Trophoblast cell (in vitro differentiated cells and primary cell): ENCODE data around the gene ZC3H18.

ENCODE experiments used
- DNase-seq, 2 donors: peaks; one replicate each; pipeline ENCODE4 v3.0.0-alpha.2; 2016
- H2AFZ ChIP-seq: 2 replicates; pipeline ENCODE4 v1.6.1; 2013; ENCODE audit warnings: low read length, moderate library complexity, mild to moderate bottlenecking; ENCODE audit not compliant: insufficient read depth, poor library complexity
- H2AK5ac ChIP-seq: 2 replicates; pipeline ENCODE4 v1.6.1; 2013; ENCODE audit warnings: mild to moderate bottlenecking, low read length
- H2BK120ac ChIP-seq: 2 replicates; pipeline ENCODE4 v1.6.1; 2013; ENCODE audit warnings: low read length, mild to moderate bottlenecking, moderate library complexity; ENCODE audit not compliant: insufficient read depth, poor library complexity
- H2BK12ac ChIP-seq: 2 replicates; pipeline ENCODE4 v1.6.1; 2013; ENCODE audit warnings: mild to moderate bottlenecking, low read length, moderate library complexity
- H2BK5ac ChIP-seq: 2 replicates; pipeline ENCODE4 v1.6.1; 2013; ENCODE audit warnings: low read length, low read depth, moderate library complexity, mild to moderate bottlenecking; ENCODE audit not compliant: poor library complexity
- H3K14ac ChIP-seq: 2 replicates; pipeline ENCODE4 v1.6.1; 2013; ENCODE audit warnings: mild to moderate bottlenecking, low read length
- H3K18ac ChIP-seq: 2 replicates; pipeline ENCODE4 v1.6.1; 2013; ENCODE audit warnings: mild to moderate bottlenecking, low read length
- H3K23ac ChIP-seq: 2 replicates; pipeline ENCODE4 v1.6.1; 2013; ENCODE audit warnings: low read length
- H3K27ac ChIP-seq: 2 replicates; pipeline ENCODE4 v1.5.1; 2013; ENCODE audit warnings: low read depth, mild to moderate bottlenecking, inconsistent platforms, low read length, moderate library complexity
- H3K27me3 ChIP-seq: 2 replicates; pipeline ENCODE4 v1.6.1; 2013; ENCODE audit warnings: inconsistent platforms, mild to moderate bottlenecking, low read length, moderate library complexity; ENCODE audit not compliant: insufficient read depth
- H3K36me3 ChIP-seq, 2 experiments: 1 replicate in 1 of 2; 2 replicates in 1 of 2; pipeline ENCODE4 v1.6.1; 2013; ENCODE audit warnings: low read length in 2 of 2, mild to moderate bottlenecking in 2 of 2, moderate library complexity in 1 of 2; ENCODE audit not compliant: insufficient read depth in 2 of 2, control insufficient read depth in 1 of 2
- H3K4ac ChIP-seq: 2 replicates; pipeline ENCODE4 v1.6.1; 2013; ENCODE audit warnings: low read depth, mild to moderate bottlenecking, low read length, moderate library complexity
- H3K4me1 ChIP-seq, 2 experiments: 1 replicate in 1 of 2; 2 replicates in 1 of 2; pipeline ENCODE4 v1.6.1; 2013; ENCODE audit warnings: low read length in 2 of 2, mild to moderate bottlenecking in 2 of 2, moderate library complexity in 1 of 2; ENCODE audit not compliant: insufficient read depth in 2 of 2, control insufficient read depth in 1 of 2
- H3K4me2 ChIP-seq: 2 replicates; pipeline ENCODE4 v1.6.1; 2013; ENCODE audit warnings: inconsistent platforms, mild to moderate bottlenecking, low read length, moderate library complexity
- H3K4me3 ChIP-seq: 2 replicates; pipeline ENCODE4 v1.5.1; 2013; ENCODE audit warnings: mild to moderate bottlenecking, low read depth, low read length, inconsistent platforms
- H3K79me1 ChIP-seq: one replicate; pipeline ENCODE4 v1.6.1; 2013; ENCODE audit warnings: low read length
- H3K79me2 ChIP-seq: 2 replicates; pipeline ENCODE4 v1.6.1; 2013; ENCODE audit warnings: low read length, mild to moderate bottlenecking; ENCODE audit not compliant: control insufficient read depth, insufficient read depth, poor library complexity
- H3K9ac ChIP-seq: 2 replicates; pipeline ENCODE4 v1.6.1; 2013; ENCODE audit warnings: mild to moderate bottlenecking, low read length
- H3K9me3 ChIP-seq: 2 replicates; pipeline ENCODE4 v1.6.1; 2013; ENCODE audit warnings: low read depth, mild to moderate bottlenecking, control low read depth, inconsistent platforms, low read length; ENCODE audit not compliant: insufficient read depth
- H4K12ac ChIP-seq: 2 replicates; pipeline ENCODE4 v1.6.1; 2013; ENCODE audit warnings: low read depth, mild to moderate bottlenecking, low read length, moderate library complexity
- H4K8ac ChIP-seq: 2 replicates; pipeline ENCODE4 v1.6.1; 2013; ENCODE audit warnings: low read depth, mild to moderate bottlenecking, low read length, moderate library complexity
- H4K91ac ChIP-seq: one replicate; pipeline ENCODE4 v1.6.1; 2013; ENCODE audit warnings: low read depth, mild to moderate bottlenecking, low read length, moderate library complexity
- WGBS: extraction: QIAGEN DNeasy Blood & Tissue Kit; methylation state at CpG from one replicate; pipeline ENCODE4 v1.1.7; 2013; ENCODE audit warnings: missing lambda C conversion rate; ENCODE audit not compliant: insufficient read length, insufficient coverage; ENCODE audit errors: extremely low coverage; 5-methylcytosine and 5-hydroxymethylcytosine counted together

The ZC3H18 gene

DNA sequence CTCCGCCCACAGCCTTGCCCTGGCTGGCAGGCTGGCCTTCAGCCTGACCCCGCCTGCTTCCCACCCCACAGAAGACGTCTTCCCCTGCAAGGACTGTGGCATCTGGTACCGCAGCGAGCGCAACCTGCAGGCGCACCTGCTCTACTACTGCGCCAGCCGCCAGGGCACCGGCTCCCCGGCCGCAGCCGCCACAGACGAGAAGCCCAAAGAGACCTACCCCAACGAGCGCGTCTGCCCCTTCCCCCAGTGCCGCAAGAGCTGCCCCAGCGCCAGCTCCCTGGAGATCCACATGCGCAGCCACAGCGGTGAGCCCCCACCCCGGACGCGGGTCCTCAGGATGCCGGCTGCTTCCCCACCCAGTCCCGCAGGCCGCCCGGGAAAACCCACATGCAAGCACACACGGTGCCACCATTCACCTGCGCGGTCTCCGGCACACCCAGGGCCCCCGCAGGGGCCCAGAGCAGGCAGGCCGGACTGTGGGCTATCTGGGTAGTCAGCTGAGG lies 38.2 kb upstream of the ZC3H18 start:
- no peak overlapping the region for H3K18ac ChIP-seq
- H4K91ac ChIP-seq: no peak overlapping the region
- peaks cover 15 to 16% of the 10 kb centered on the region in 2 experiments for H3K36me3 ChIP-seq
- no peak overlapping the region for H4K8ac ChIP-seq
- H3K4me3 ChIP-seq: no peak overlapping the region
- peaks cover 2% of the 10 kb centered on the region for H3K9me3 ChIP-seq
- H3K27me3 ChIP-seq: no peaks in the 10 kb centered on the region
- no peak overlapping the region for H2AFZ ChIP-seq
- H3K23ac ChIP-seq: no peak overlapping the region
- no CpG with 5 or more reads among the region's 34 CpGs for WGBS
- no peak overlapping the region for H2BK12ac ChIP-seq
- no peak overlapping the region for H2BK5ac ChIP-seq
- H3K9ac ChIP-seq: no peak overlapping the region
- peaks cover 8% of the 10 kb centered on the region for H3K79me1 ChIP-seq
- H4K12ac ChIP-seq: no peak overlapping the region
- H3K4me2 ChIP-seq: no peak overlapping the region
- DNase-seq: no peak
- H3K79me2 ChIP-seq: peaks cover 4% of the 10 kb centered on the region
- no peak overlapping the region for H3K14ac ChIP-seq
- no peak overlapping the region for H2AK5ac ChIP-seq
- no peak overlapping the region for H3K27ac ChIP-seq
- H2BK120ac ChIP-seq: no peak overlapping the region
- no peak overlapping the region for H3K4ac ChIP-seq
- H3K4me1 ChIP-seq: peaks cover 8 to 14% of the 10 kb centered on the region in 2 experiments

DNA sequence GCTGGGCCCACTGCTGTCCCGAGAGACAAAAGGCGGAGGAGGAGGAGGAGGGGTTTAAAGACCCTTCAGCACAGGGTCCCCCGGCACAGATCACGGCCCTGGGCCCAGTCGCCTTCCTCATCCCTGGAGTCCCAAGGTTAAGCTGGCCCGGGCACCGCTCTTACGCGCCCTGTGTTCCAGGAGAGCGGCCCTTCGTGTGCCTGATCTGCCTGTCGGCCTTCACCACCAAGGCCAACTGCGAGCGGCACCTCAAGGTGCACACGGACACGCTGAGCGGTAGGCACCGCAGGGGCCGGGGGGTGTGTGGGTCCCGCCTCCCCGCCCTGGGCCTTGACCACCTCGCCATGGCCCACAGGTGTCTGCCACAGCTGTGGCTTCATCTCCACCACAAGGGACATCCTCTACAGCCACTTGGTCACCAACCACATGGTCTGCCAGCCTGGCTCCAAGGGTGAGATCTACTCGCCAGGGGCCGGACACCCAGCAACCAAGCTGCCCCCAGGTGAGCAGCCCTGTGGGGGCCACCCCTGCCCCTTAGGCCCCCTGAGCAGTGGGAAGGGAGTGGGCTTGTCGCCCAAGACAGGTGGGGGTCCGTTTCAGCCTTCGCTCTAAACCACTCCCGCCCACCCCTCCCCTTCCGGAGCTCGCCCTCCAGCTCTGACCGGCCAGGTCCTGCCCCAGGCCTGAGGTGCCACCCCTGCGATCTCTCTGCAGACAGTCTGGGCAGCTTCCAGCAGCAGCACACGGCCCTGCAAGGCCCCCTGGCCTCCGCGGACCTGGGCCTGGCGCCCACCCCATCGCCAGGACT lies 37.6 kb upstream of the ZC3H18 start:
- H3K79me2 ChIP-seq: peaks cover 4% of the 10 kb centered on the region
- H3K18ac ChIP-seq: no peak overlapping the region
- no CpG with 5 or more reads among the region's 37 CpGs for WGBS
- peaks cover 6 to 11% of the 10 kb centered on the region in 2 experiments for H3K4me1 ChIP-seq
- H2AFZ ChIP-seq: no peak overlapping the region
- H3K4me3 ChIP-seq: no peak overlapping the region
- no peaks in the 10 kb centered on the region for H3K27me3 ChIP-seq
- H4K8ac ChIP-seq: peak overlapping the region; percentile 19
- no peak overlapping the region for H3K4ac ChIP-seq
- H3K9me3 ChIP-seq: peaks cover 2% of the 10 kb centered on the region
- H3K79me1 ChIP-seq: peaks cover 8% of the 10 kb centered on the region
- no peak overlapping the region for H3K14ac ChIP-seq
- H3K4me2 ChIP-seq: no peak overlapping the region
- H2BK12ac ChIP-seq: no peak overlapping the region
- no peak overlapping the region for H2BK120ac ChIP-seq
- H3K27ac ChIP-seq: no peak overlapping the region
- no peak overlapping the region for H4K12ac ChIP-seq
- H3K36me3 ChIP-seq: peaks cover 15 to 16% of the 10 kb centered on the region in 2 experiments
- no peak overlapping the region for H3K23ac ChIP-seq
- H2BK5ac ChIP-seq: no peak overlapping the region
- peak overlapping the region; percentile 14 for H4K91ac ChIP-seq
- DNase-seq: no peak
- no peak overlapping the region for H3K9ac ChIP-seq
- no peak overlapping the region for H2AK5ac ChIP-seq

DNA sequence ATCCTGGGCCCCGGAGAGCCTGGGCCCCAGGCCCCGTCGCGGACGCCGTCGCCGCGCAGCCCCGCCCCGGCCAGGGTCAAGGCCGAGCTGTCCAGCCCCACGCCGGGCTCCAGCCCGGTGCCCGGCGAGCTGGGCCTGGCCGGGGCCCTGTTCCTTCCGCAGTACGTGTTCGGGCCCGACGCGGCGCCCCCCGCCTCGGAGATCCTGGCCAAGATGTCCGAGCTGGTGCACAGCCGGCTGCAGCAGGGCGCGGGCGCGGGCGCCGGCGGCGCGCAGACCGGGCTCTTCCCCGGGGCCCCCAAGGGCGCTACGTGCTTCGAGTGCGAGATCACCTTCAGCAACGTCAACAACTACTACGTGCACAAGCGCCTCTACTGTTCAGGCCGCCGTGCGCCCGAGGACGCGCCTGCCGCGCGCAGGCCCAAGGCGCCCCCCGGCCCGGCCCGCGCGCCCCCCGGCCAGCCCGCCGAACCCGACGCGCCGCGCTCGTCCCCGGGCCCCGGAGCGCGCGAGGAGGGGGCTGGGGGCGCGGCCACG lies 36.8 kb upstream of the ZC3H18 start:
- peak overlapping the region; percentile 83 for H4K12ac ChIP-seq
- peak overlapping the region; percentile 88 for H4K91ac ChIP-seq
- H3K27me3 ChIP-seq: no peaks in the 10 kb centered on the region
- peak overlapping the region; percentile 71 for H3K4me3 ChIP-seq
- H3K9ac ChIP-seq: no peak overlapping the region
- no peak for DNase-seq
- H3K18ac ChIP-seq: peak overlapping the region; percentile 92
- H3K36me3 ChIP-seq: peaks cover 15 to 16% of the 10 kb centered on the region in 2 experiments
- no peak overlapping the region for H3K27ac ChIP-seq
- peaks cover 8% of the 10 kb centered on the region for H3K79me1 ChIP-seq
- H2AFZ ChIP-seq: no peak overlapping the region
- peak overlapping the region; percentile 31 for H3K4ac ChIP-seq
- H2BK5ac ChIP-seq: no peak overlapping the region
- H3K14ac ChIP-seq: peak overlapping the region; percentile 83
- no peak overlapping the region for H2BK12ac ChIP-seq
- H2BK120ac ChIP-seq: no peak overlapping the region
- H4K8ac ChIP-seq: peak overlapping the region; percentile 95
- H3K4me2 ChIP-seq: peak overlapping the region; percentile 78
- H3K9me3 ChIP-seq: peaks cover 2% of the 10 kb centered on the region
- no peak overlapping the region for H3K23ac ChIP-seq
- no CpG with 5 or more reads among the region's 79 CpGs for WGBS
- H3K79me2 ChIP-seq: peaks cover 4% of the 10 kb centered on the region
- no peak overlapping the region for H2AK5ac ChIP-seq
- H3K4me1 ChIP-seq: peaks cover 6 to 11% of the 10 kb centered on the region in 2 experiments

DNA sequence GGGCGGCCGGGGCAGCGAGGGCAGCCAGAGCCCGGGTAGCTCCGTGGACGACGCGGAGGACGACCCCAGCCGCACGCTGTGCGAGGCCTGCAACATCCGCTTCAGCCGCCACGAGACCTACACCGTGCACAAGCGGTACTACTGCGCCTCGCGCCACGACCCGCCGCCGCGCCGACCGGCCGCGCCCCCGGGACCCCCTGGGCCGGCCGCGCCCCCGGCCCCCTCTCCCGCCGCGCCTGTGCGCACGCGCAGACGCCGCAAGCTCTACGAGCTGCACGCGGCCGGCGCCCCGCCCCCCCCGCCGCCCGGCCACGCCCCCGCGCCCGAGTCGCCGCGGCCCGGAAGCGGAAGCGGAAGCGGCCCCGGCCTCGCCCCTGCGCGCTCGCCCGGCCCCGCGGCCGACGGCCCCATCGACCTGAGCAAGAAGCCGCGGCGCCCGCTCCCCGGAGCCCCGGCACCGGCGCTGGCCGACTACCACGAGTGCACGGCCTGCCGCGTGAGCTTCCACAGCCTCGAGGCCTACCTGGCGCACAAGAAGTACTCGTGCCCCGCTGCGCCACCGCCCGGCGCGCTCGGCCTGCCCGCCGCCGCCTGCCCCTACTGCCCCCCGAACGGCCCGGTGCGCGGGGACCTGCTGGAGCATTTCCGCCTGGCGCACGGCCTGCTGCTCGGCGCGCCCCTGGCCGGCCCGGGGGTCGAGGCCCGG lies 36.1 kb upstream of the ZC3H18 start:
- H2BK5ac ChIP-seq: peak overlapping the region; percentile 79
- peaks cover 2% of the 10 kb centered on the region for H3K9me3 ChIP-seq
- H3K79me2 ChIP-seq: peaks cover 4% of the 10 kb centered on the region
- H3K4me1 ChIP-seq: peaks cover 6 to 11% of the 10 kb centered on the region in 2 experiments
- peak overlapping the region; percentile 77 for H2BK120ac ChIP-seq
- peak overlapping the region; percentile 85 for H3K4me3 ChIP-seq
- peak overlapping the region; percentile 77 for H2AFZ ChIP-seq
- H3K4ac ChIP-seq: peak overlapping the region; percentile 93
- peak overlapping the region; percentile 87 for H3K9ac ChIP-seq
- H2AK5ac ChIP-seq: peak overlapping the region; percentile 92
- peak overlapping the region; percentile 99 for H4K91ac ChIP-seq
- peak overlapping the region; percentile 97 for H3K18ac ChIP-seq
- peak overlapping the region; percentile 57 for H3K27ac ChIP-seq
- peak; percentile 19 to 68 for DNase-seq
- no peak overlapping the region for H3K23ac ChIP-seq
- no peaks in the 10 kb centered on the region for H3K27me3 ChIP-seq
- H3K14ac ChIP-seq: peak overlapping the region; percentile 98
- WGBS: no CpG with 5 or more reads among the region's 114 CpGs
- H4K12ac ChIP-seq: peak overlapping the region; percentile 96
- H3K79me1 ChIP-seq: peaks cover 8% of the 10 kb centered on the region
- H4K8ac ChIP-seq: peak overlapping the region; percentile 99
- H3K4me2 ChIP-seq: peak overlapping the region; percentile 78
- H2BK12ac ChIP-seq: peak overlapping the region; percentile 20
- peaks cover 12 to 14% of the 10 kb centered on the region in 2 experiments for H3K36me3 ChIP-seq
